Epidermal melanocyte (primary cell): ENCODE measurements around the gene PORCN.

Experiments used
- DNase-seq: peaks from one replicate; pipeline ENCODE4 v3.0.0; 2011; ENCODE audit warnings: low spot score; ENCODE audit not compliant: insufficient read length

Gene PORCN

GRCh38 chrX:48508400-48509244 is at the start of gene PORCN:
TSS of gene PORCN (plus strand) at chrX:48508992. CDS start at chrX:48509821, 829 bp downstream.
- DNase-seq: peak; percentile 74

- DNase-seq: no peak
These were observed 49.3 kb upstream of the PORCN start for GRCh38 chrX:48459483-48459882.

GRCh38 chrX:48460031-48460430 is 48.8 kb upstream of the PORCN start:
- no peak for DNase-seq

GRCh38 chrX:48460606-48461005 is 48.2 kb upstream of the PORCN start:
- no peak for DNase-seq

- no peak for DNase-seq
These were observed 47.0 kb upstream of the PORCN start for GRCh38 chrX:48461830-48462229.

- peak; percentile 19 for DNase-seq
These were observed 43.4 kb upstream of the PORCN start for GRCh38 chrX:48465336-48465933.

GRCh38 chrX:48466696-48467095 is 42.1 kb upstream of the PORCN start:
- DNase-seq: no peak

- no peak for DNase-seq
These were observed 41.5 kb upstream of the PORCN start for GRCh38 chrX:48467281-48467761.

- DNase-seq: no peak
These were observed 40.5 kb upstream of the PORCN start for GRCh38 chrX:48468247-48468671.

GRCh38 chrX:48468693-48469691 is 39.8 kb upstream of the PORCN start:
- DNase-seq: no peak

- no peak for DNase-seq
These were observed 38.5 kb upstream of the PORCN start, which contains the start of gene SLC38A5 for GRCh38 chrX:48470110-48470832. TSS of gene SLC38A5 (minus strand) at chrX:48470260. CDS start at chrX:48467924, 2,336 bp downstream.

- no peak for DNase-seq
These were observed 38.0 kb upstream of the PORCN start for GRCh38 chrX:48470833-48471118.

- DNase-seq: no peak
These were observed 37.3 kb upstream of the PORCN start for GRCh38 chrX:48471504-48471903.

- no peak for DNase-seq
These were observed 36.6 kb upstream of the PORCN start for GRCh38 chrX:48472225-48472624.

- no peak for DNase-seq
These were observed 35.7 kb upstream of the PORCN start for GRCh38 chrX:48472851-48473703.

- no peak for DNase-seq
These were observed 35.1 kb upstream of the PORCN start for GRCh38 chrX:48473704-48473990.

GRCh38 chrX:48474127-48474526 is 34.7 kb upstream of the PORCN start:
- DNase-seq: no peak

GRCh38 chrX:48474581-48474980 is 34.2 kb upstream of the PORCN start:
- DNase-seq: no peak

GRCh38 chrX:48475296-48475695 is 33.5 kb upstream of the PORCN start:
- no peak for DNase-seq
